KOPT-K1 (cell line): ENCODE measurements around the gene PDIA6.

Source experiments
- H3K27ac ChIP-seq: fragments of 200-600 bp; sonication (generic); 2 replicates; pipeline ENCODE4 v1.5.1; 2016; ENCODE audit warnings: antibody characterized with exemption, mild to moderate bottlenecking, low read depth, low read length; ENCODE audit not compliant: poor library complexity, severe bottlenecking
- H3K36me3 ChIP-seq: fragments of 200-600 bp; sonication (generic); 2 replicates; pipeline ENCODE4 v1.5.1; 2017; ENCODE audit warnings: antibody characterized with exemption, mild to moderate bottlenecking, low read length, moderate library complexity; ENCODE audit not compliant: insufficient read depth
- H3K9me3 ChIP-seq: fragments of 200-600 bp; sonication (generic); 2 replicates; pipeline ENCODE4 v1.5.1; 2017; ENCODE audit warnings: antibody characterized with exemption, low read length, mild to moderate bottlenecking; ENCODE audit not compliant: insufficient read depth, poor library complexity, severe bottlenecking

The PDIA6 gene

DNA sequence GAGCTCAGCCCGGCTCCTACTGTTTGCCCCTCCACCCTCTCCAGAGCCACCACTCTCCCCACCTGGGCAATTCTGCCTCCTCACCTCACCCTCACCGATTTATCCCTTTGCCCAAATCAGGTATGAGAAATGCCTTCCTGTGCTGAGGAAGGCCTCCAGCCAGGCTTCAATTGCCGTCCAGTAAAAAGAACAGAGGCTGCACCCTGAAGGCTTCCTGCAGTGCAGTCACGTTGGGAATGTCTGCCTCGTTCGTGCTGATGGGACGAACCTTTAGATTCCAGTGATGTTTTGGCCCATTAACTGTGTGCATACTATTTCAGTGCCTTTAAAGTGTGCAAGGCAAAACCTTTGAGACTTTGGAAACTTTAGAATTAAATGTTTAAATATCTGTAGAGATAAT is 57.0 kb downstream of the PDIA6 start:
- H3K27ac ChIP-seq: no peak overlapping the region
- no peaks in the 10 kb centered on the region for H3K36me3 ChIP-seq
- H3K9me3 ChIP-seq: no peaks in the 10 kb centered on the region

DNA sequence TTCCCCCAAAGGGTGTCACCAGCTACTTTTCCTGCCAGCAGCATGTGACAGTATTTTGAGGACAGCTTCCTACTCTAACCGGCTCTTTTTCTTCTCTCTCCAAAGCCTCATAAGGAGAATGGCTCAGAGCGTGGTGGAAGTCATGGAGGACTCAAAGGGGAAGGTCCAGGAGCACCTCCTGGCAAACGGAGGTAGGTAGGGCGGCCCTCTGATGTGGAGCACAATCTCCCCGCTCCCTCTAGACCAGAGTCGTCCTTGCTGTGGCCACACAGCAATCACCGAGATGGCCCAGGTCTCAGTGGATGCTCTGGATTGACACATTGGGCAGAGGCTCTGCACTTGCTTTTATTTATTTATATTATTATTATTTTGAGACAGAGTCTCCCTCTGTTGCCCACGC is 58.7 kb downstream of the PDIA6 start:
- no peaks in the 10 kb centered on the region for H3K36me3 ChIP-seq
- no peak overlapping the region for H3K27ac ChIP-seq

DNA sequence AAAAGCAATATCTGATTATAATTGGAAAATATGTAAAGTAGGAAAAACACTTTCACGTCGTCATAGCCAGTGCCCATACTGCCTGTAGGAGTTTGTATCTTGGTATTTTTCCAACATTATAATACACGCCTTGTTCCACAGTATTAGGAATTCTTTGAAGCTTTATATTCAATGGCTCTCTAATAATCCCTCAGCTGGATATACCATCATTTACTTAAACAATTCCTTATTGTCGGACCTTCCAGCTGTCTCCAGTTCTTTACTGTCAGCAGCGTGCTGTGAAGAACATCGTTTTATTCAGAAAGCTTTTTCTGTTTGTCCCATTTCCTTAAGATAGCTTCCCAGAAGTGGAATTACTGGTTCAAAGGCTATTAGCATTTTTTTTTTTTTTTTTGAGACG is 59.4 kb downstream of the PDIA6 start:
- no peaks in the 10 kb centered on the region for H3K36me3 ChIP-seq
- no peak overlapping the region for H3K27ac ChIP-seq
- H3K9me3 ChIP-seq: no peaks in the 10 kb centered on the region

More for the DNA sequence above, 58.7 kb downstream of the PDIA6 start:
- H3K9me3 ChIP-seq: no peaks in the 10 kb centered on the region

DNA sequence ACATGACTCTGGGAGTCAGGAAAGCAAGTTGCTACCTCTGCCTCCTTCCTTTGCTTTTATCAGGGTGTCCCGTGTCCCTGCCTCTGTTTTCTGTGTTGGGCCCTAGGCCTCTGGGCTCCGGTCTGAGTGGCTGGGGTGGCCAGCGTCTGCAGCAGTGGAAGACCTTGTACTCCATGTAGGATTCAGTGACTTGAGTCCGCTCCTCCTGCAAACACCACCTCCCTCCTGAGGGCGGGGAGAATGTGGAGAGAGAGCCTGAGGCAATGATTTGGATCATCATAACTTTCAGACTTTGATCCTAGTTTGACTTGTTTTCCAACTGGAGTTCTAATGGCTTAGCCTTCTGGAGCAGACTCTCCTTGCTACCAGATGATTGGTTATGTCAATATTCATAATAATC is 60.3 kb downstream of the PDIA6 start:
- Histone ChIP-seq H3K27ac (no peak overlapping the region), H3K9me3 (no peaks in the 10 kb centered on the region), H3K36me3 (no peaks in the 10 kb centered on the region)

DNA sequence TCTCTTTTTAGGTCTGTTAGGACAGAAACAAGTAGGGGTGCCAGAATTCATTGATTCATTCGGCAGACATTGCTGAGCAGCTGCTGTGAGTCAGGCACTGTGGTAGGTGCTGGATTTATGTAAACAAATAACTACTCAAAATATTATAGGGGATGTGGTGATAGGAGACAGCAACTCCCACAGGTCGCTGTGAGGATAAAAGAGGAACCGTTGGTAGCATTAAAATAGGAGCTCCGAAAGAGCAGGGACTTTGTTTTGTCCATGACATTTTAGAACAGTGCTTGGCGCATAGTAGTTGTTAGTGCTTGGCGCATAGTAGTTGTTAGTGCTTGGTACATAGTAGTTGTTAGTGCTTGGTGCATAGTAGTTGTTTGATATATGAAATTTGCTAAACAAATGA is 62.0 kb downstream of the PDIA6 start:
- Histone ChIP-seq H3K9me3 (no peaks in the 10 kb centered on the region), H3K36me3 (no peaks in the 10 kb centered on the region), H3K27ac (no peak overlapping the region)

DNA sequence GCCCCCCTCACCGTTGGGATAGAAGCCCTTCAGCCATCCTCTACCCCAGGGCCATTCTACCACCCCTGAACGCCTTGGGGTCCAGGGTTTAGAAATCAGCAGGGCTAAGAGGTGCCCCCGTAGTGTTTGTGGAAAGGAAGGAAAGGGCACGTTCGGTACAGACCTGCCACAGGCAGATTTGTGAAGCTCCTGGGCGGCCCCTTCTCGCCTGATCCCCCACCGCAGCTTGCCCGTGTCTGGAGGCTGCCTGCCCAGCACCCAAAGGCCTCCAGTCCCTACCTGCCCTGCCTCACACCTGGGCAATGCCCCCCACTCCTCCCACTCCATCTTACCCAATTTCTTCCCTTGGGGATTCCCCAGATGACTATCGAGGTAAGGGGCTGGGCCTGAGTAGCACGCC is 69.9 kb downstream of the PDIA6 start:
- Histone ChIP-seq H3K36me3 (no peaks in the 10 kb centered on the region), H3K9me3 (no peaks in the 10 kb centered on the region), H3K27ac (no peak overlapping the region)

DNA sequence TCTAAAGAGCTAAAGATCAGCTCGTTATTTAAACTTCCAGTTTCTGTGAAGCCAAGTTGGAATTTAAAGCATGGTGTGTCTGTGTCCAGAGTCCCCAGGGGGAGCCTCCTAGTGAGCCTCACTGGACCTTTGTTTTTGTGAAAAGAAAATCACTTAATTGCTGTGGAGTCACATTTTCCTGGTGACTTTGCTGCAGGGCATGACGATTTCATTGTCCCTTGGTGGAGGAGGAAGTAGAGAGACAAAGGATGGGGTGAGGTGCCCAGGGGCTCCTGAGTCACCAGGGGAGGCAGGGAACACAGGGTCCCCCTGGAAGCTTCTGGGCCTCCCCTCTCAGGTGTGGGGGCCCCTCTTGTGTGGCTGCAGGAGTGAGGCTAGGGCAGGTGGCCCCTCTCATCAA is 71.4 kb downstream of the PDIA6 start:
- Histone ChIP-seq H3K9me3 (no peaks in the 10 kb centered on the region), H3K27ac (no peak overlapping the region), H3K36me3 (no peaks in the 10 kb centered on the region)

DNA sequence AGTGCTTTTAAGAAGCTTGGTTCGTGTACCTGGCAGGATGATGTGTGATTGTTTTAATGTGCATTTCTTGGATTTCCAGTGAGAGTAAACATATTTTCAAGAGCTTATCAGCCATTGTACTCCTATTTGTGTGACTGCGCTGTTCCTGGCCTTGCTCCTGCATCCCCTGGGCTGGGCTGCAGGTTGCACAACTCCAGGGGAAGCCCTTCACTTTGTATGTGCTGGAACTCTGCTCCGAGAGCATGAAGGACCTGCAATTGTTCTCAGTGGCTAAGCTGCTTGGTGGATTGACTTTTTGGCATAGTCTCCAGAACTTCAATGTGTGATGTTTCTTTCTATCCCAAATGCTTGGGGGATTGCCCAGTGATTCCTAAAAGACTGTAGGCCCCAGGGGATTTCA is 72.4 kb downstream of the PDIA6 start:
- Histone ChIP-seq H3K27ac (no peak overlapping the region), H3K36me3 (no peaks in the 10 kb centered on the region), H3K9me3 (no peaks in the 10 kb centered on the region)

DNA sequence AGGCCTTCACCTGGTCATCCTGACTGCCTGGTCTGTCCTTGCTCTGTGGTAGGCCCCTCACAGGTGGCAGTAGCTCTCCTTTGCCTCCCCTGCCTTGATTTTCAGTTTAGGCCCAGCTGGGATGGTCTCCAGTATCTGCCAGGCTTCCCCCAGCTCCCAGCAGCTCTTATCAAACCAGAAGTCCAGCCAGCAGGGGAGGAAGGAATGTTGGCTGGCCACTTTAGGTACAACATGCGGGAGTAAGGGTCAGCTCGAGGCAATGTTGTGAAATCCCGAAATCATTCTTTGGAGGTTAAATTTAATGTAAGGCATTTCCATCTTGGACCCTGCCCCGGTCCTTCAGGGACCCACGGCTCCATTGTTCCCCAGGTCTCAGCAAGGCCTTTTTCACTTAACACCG is 74.4 kb downstream of the PDIA6 start:
- Histone ChIP-seq H3K9me3 (no peaks in the 10 kb centered on the region), H3K27ac (no peak overlapping the region), H3K36me3 (no peaks in the 10 kb centered on the region)

DNA sequence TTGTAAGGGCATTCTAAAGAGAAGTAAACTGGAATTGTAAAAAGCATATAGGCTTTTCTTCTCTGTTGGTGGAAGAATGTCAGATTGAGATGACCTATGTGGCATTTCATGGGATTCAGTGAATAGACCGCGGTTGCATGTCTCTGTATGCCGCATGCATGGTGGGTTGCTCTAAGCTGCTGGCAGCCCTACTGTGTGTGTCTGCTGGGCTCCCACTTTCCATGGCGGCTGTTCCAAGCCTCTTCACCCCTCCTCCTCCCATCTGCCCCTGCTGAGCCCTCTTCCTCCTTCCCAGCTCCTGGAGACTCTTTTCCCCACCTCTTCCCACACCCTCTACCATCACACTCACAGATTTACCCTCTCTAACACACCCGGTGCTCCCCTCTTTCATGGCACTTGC is 78.6 kb downstream of the PDIA6 start:
- no peaks in the 10 kb centered on the region for H3K36me3 ChIP-seq
- H3K27ac ChIP-seq: no peak overlapping the region
- H3K9me3 ChIP-seq: no peaks in the 10 kb centered on the region

DNA sequence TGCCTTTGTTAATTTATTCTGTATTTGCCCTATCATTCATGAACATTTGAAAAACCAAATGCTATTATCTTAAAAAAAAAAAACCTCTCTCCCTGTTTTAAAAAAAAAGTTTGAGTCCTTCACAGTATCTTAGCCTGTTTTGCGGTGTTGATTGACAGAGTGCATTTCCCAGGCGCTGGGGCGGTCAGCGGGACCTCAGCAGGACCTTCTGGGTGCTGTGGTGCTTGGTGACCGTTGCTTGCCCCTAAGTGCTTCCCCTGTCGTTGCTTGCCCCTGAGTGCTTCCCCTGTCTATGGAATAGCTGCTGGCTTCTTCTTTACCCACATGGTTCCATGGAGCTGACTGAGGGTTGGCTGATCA is 79.0 kb downstream of the PDIA6 start:
- no peaks in the 10 kb centered on the region for H3K36me3 ChIP-seq
- H3K9me3 ChIP-seq: no peaks in the 10 kb centered on the region
- H3K27ac ChIP-seq: no peak overlapping the region
